Spleen (tissue), 11 donors: ENCODE results near the gene NLK. TPM values are rescaled to one million over a fixed set of nuclear protein-coding genes. Genes with fewer than 3 reads are reported as not detected.
"Not testable (repeated sequence)": the region's sequence is repeated elsewhere in the genome, so short reads cannot be mapped to it uniquely, and the experiment has no call there.

Experiments used
- DNase-seq: peaks from one replicate; pipeline ENCODE4 v3.0.0-alpha.2; 2020
- H3K27ac ChIP-seq, 8 donors: fragments of 200-600 bp; sonication (generic) in 7 of 8; 1 replicate in 4 of 8; 2 replicates in 4 of 8; pipeline versions ENCODE4 v1.5.0 to v1.8.0; 2016 to 2021; ENCODE audit warnings: inconsistent platforms in 4 of 8, mild to moderate bottlenecking in 4 of 8, moderate library complexity in 1 of 8
- H3K27me3 ChIP-seq, 7 donors: fragments of 200-600 bp; sonication (generic) in 6 of 7; replicated peaks in 1 of 7; 1 replicate in 4 of 7; 2 replicates in 3 of 7; pipeline versions ENCODE4 v1.5.0 to v1.8.0; 2016 to 2021; ENCODE audit warnings: inconsistent platforms in 3 of 7, mild to moderate bottlenecking in 1 of 7
- H3K36me3 ChIP-seq, 6 donors: fragments of 200-600 bp; sonication (generic) in 5 of 6; 1 replicate in 4 of 6; 2 replicates in 2 of 6; pipeline versions ENCODE4 v1.5.0 to v1.8.0; 2016 to 2021; ENCODE audit warnings: inconsistent platforms in 2 of 6
- H3K4me1 ChIP-seq, 6 donors: fragments of 200-600 bp; sonication (generic) in 5 of 6; 1 replicate in 3 of 6; 2 replicates in 3 of 6; pipeline versions ENCODE4 v1.5.0 to v1.8.0; 2016 to 2021; ENCODE audit warnings: inconsistent platforms in 3 of 6
- H3K4me3 ChIP-seq, 8 donors: fragments of 200-600 bp; sonication (generic) in 7 of 8; 1 replicate in 4 of 8; 2 replicates in 4 of 8; pipeline versions ENCODE4 v1.5.0 to v1.8.0; 2016 to 2021; ENCODE audit warnings: inconsistent platforms in 4 of 8, mild to moderate bottlenecking in 4 of 8, moderate library complexity in 2 of 8
- H3K9me3 ChIP-seq, 8 donors: fragments of 200-600 bp; sonication (generic) in 7 of 8; 1 replicate in 4 of 8; 2 replicates in 4 of 8; pipeline versions ENCODE4 v1.5.0 to v1.8.0; 2016 to 2021; ENCODE audit warnings: inconsistent platforms in 4 of 8
- POLR2A ChIP-seq, 3 donors: fragments of 450-650 bp; IDR thresholded peaks; one replicate each; pipeline ENCODE4 v1.5.1; 2017; ENCODE audit warnings: antibody characterized with exemption in 3 of 3, mild to moderate bottlenecking in 1 of 3
- POLR2AphosphoS5 ChIP-seq, 3 donors: sonication (generic); formaldehyde crosslinking; IDR thresholded peaks; one replicate each; pipeline ENCODE4 v1.5.1; 2017; ENCODE audit warnings: antibody characterized with exemption in 3 of 3
- WGBS, 5 donors: extraction: QIAGEN DNeasy Blood & Tissue Kit in 3 of 5; methylation state at CpG; one replicate each; pipeline versions ENCODE4 v1.1.5 to v1.1.7; 2013 to 2018; 5-methylcytosine and 5-hydroxymethylcytosine counted together
- intact Hi-C: fragments of 100-400 bp; cut with DNase I; formaldehyde crosslinking; loops from one replicate; pipeline ENCODE4 v1.15.0; 2023; ENCODE audit warnings: low total_unique reads
- polyA plus RNA-seq, 3 donors: library from polyadenylated mRNA; stranded (reverse); fragments of 200-250 nt; gene quantifications; one replicate each; pipeline ENCODE4 v1.2.1, GENCODE V29; 2013
- total RNA-seq, 7 donors: library from RNA; depleted of rRNA in 3 of 7; stranded (reverse); fragments of >200 nt in 3 of 7; fragmentation: NEBNext Ultra II Directional in 4 of 7; extraction: Animal tissue kit (Norgen Biotek cat#: 25700) in 4 of 7; gene quantifications; one replicate each; pipeline versions ENCODE4 v1.1.0 to v1.2.1, GENCODE V29; 2016 to 2021
- TF ChIP-seq, protein P1 (sequence below), 11 experiments: fragments of 200-600 bp in 7 of 11; fragments of 450-650 bp in 4 of 11; sonication (generic) in 4 of 11; IDR thresholded peaks in 8 of 11; conservative IDR thresholded peaks in 3 of 11; 1 replicate in 7 of 11; 2 replicates in 4 of 11; pipeline versions ENCODE4 v1.4.0 to v1.8.0; 2016 to 2021; ENCODE audit warnings: antibody characterized with exemption in 11 of 11, inconsistent platforms in 4 of 11, mild to moderate bottlenecking in 1 of 11
- donor health status: healthy with polysubstance abuse.
- donor health status: DM: no; HTN: no; CAD: no; lungs with moderate emphysema.
- donor health status: DM: no; HTN: no; CAD: no.
- donor health status: Bipolar disorder and iron deficiency.
- donor health status: healthy.
- donor health status: DM: no; HTN: no; CAD: no.
- donor health status: DM: yes; HTN: yes; CAD: no.

The NLK gene
- total and polyA plus RNA-seq, 10 donors = 12.6 to 49.4 (median 34.3) TPM

DNA sequence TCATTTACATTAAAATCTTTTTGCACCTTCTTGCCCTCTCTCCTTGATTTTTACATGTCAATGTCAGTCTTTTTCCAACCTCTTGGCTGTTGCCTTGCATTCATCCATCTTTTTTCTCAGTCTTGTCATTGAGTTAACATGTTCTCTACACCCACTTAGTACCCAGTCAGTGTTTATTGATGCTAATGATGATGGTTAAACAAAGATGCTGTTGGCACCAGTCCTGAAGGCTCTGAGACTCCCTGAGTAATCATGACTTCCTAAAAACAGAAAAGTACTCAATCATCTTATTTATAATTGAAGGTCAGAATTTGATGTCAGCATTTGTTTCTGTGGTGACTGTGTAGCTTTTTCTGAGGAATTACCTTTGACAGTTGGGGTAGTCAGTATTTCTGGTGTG lies 104.5 kb downstream of the NLK start:
- H3K4me3 ChIP-seq = no peak overlapping the region
- H3K36me3 ChIP-seq = peaks cover 0 to 20% (median 2%) of the 10 kb centered on the region in 6 donors
- no peak for TF ChIP-seq POLR2AphosphoS5 (IDR thresholded peaks at IDR 0.05)
- no peak for TF ChIP-seq POLR2A (IDR thresholded peaks at IDR 0.05)
- TF ChIP-seq, protein P1, sequence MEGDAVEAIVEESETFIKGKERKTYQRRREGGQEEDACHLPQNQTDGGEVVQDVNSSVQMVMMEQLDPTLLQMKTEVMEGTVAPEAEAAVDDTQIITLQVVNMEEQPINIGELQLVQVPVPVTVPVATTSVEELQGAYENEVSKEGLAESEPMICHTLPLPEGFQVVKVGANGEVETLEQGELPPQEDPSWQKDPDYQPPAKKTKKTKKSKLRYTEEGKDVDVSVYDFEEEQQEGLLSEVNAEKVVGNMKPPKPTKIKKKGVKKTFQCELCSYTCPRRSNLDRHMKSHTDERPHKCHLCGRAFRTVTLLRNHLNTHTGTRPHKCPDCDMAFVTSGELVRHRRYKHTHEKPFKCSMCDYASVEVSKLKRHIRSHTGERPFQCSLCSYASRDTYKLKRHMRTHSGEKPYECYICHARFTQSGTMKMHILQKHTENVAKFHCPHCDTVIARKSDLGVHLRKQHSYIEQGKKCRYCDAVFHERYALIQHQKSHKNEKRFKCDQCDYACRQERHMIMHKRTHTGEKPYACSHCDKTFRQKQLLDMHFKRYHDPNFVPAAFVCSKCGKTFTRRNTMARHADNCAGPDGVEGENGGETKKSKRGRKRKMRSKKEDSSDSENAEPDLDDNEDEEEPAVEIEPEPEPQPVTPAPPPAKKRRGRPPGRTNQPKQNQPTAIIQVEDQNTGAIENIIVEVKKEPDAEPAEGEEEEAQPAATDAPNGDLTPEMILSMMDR (IDR thresholded peaks at IDR 0.05 in 8 of 11, conservative IDR thresholded peaks at IDR 0.05 in 3 of 11) = no peak
- no peaks in the 10 kb centered on the region for H3K4me1 ChIP-seq
- H3K27ac ChIP-seq = no peak overlapping the region
- H3K27me3 ChIP-seq = no peaks in the 10 kb centered on the region
- DNase-seq = no peak
- intact Hi-C loops = no loop called here
- H3K9me3 ChIP-seq = no peaks in the 10 kb centered on the region

DNA sequence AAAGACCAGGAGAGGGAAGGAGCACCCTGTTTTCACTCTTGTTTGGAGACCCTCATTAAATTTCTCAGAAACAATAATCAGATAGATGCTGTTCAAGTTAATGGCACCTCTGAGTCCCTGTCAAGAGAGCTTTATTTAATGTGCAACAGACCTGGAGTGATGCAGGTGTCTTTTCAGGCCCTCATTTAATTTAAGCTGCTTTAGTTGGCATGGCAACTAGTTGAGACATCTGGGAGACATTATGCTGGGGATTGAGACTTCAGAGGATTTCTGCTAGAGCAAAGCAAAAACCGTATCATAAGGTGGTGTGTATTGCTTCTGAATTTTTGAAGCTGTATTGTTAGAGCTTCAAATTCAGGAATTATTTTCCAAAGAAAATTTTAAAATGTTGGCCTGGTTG lies 108.5 kb downstream of the NLK start:
- H3K27ac ChIP-seq = no peak overlapping the region
- intact Hi-C loops = no loop called here
- no peaks in the 10 kb centered on the region for H3K27me3 ChIP-seq
- DNase-seq = no peak
- TF ChIP-seq, protein P1 (IDR thresholded peaks at IDR 0.05 in 8 of 11, conservative IDR thresholded peaks at IDR 0.05 in 3 of 11) = no peak
- TF ChIP-seq POLR2AphosphoS5 (IDR thresholded peaks at IDR 0.05) (no peak), POLR2A (IDR thresholded peaks at IDR 0.05) (no peak)
- H3K4me3 ChIP-seq = no peak overlapping the region
- H3K4me1 ChIP-seq = no peaks in the 10 kb centered on the region
- peaks cover 0 to 11% (median 0%) of the 10 kb centered on the region in 6 donors for H3K36me3 ChIP-seq
- 94 to 100% (median 95%) methylated on average over 1 of the region's 1 CpG for WGBS, 5 donors
- no peaks in the 10 kb centered on the region for H3K9me3 ChIP-seq

DNA sequence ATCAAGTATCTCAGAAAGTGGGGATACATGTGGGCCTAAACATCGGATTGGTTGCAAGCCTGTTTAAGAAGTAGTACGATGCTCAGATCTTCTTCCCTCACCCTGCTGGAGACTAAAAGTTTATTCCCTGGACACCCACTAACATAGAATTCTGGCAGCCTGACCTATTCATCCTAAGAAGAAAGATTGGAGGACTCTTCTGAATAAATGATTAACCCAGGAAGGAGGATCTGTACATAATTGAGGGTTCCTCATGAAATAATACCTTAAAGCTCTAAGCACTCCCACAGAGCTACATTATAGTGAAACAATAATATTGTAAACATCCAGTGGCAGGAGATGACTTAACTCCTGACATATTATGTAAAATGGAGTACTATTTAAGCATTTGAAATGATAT lies 111.7 kb downstream of the NLK start:
- no peak for DNase-seq
- Histone ChIP-seq H3K27me3 (no peaks in the 10 kb centered on the region), H3K36me3 (peaks cover 0 to 11% (median 0%) of the 10 kb centered on the region in 6 donors), H3K4me3 (no peak overlapping the region), H3K27ac (no peak overlapping the region), H3K4me1 (no peaks in the 10 kb centered on the region), H3K9me3 (no peaks in the 10 kb centered on the region)
- intact Hi-C loops = no loop called here
- TF ChIP-seq, protein P1 (IDR thresholded peaks at IDR 0.05 in 8 of 11, conservative IDR thresholded peaks at IDR 0.05 in 3 of 11) = no peak
- TF ChIP-seq POLR2AphosphoS5 (IDR thresholded peaks at IDR 0.05) = no peak
- TF ChIP-seq POLR2A (IDR thresholded peaks at IDR 0.05) = no peak
- WGBS, 5 donors = 91 to 97% (median 97%) methylated on average over 2 of the region's 2 CpGs

DNA sequence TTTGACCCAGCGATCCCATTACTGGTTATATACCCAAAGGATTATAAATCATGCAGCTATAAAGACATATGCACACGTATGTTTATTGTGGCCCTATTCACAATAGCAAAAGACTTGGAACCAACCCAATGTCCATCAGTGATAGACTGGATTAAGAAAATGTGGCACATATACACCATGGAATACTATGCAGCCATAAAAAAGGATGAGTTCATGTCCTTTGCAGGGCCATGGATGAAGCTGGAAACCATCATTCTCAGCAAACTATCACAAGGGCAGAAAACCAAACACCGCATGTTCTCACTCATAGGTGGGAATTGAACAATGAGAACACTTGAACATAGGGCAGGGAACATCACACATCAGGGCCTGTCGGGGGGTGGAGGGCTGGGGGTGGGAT lies 112.9 kb downstream of the NLK start:
- H3K27me3 ChIP-seq, H3K4me1 ChIP-seq, DNase-seq, H3K27ac ChIP-seq, intact Hi-C loops, H3K9me3 ChIP-seq, H3K4me3 ChIP-seq: not testable (repeated sequence)
- 95 to 99% (median 97%) methylated on average over 4 of the region's 4 CpGs for WGBS, 5 donors
- peaks cover 0 to 11% (median 0%) of the 10 kb centered on the region in 6 donors for H3K36me3 ChIP-seq

DNA sequence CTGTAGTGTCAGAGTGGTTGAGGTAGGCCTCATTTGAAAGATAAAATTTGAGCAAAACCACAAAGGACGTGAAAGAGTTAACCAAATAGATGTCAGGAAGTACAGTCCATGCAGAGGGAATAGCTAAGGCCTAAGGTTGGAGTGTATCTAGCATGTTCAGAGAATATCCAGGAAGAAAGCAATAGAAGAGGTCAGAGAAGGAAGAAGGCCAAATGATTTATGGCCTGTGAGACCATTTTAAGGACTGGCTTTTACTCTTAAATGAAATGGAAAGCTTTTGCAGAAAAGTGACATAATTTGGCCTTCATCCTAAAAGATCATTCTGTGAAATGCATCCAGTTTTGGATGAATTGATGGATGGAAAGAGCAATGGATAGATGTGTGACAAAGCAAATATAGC lies 116.5 kb downstream of the NLK start:
- DNase-seq = no peak
- Histone ChIP-seq H3K4me1 (no peaks in the 10 kb centered on the region), H3K36me3 (peaks cover 0 to 22% (median 0%) of the 10 kb centered on the region in 6 donors), H3K9me3 (no peaks in the 10 kb centered on the region), H3K4me3 (no peak overlapping the region), H3K27ac (no peak overlapping the region), H3K27me3 (no peaks in the 10 kb centered on the region)
- 52 to 77% (median 65%) methylated on average over 1 of the region's 1 CpG for WGBS, 5 donors
- intact Hi-C loops = no loop called here
- TF ChIP-seq POLR2AphosphoS5 (IDR thresholded peaks at IDR 0.05) = no peak
- no peak for TF ChIP-seq POLR2A (IDR thresholded peaks at IDR 0.05)
- TF ChIP-seq, protein P1 (IDR thresholded peaks at IDR 0.05 in 8 of 11, conservative IDR thresholded peaks at IDR 0.05 in 3 of 11) = no peak
